ENCODE data around the gene CBFB. TPM values are rescaled to one million over a fixed set of nuclear protein-coding genes. Genes with fewer than 3 reads are reported as not detected.

The CBFB gene
- total RNA-seq, result 100 to 1,000 TPM in 2 of 4 donors, 10 to 100 TPM in 2; 38.9 to 105 (median 96.5) TPM

DNA sequence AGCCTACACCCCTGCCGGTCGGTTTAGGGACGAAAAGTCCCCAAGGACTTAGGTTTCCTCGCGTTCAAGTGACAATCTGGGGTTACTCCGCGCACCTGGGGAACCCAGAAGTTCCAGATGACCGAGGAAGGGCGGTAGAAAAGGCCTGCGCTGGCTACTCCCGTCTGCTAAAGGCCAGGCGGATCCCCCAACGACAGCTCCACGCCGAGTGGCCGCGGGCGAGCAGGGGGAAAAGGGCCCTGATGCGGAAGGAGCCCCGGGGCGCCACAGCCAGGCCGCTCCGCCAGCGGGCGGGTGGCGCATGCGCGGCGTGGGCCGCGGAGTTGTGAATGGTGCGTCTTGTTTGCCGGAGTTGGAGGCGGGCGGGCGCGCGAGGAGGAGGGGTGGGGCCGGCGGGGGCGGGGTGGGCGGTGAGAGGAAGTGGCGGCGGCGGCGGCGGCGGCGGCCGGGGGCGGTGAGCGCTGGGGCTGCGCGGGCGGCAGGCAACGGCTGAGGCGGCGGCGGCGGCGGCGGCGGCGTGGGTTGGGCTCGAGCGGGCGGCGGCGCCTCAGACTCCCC, at the start of gene CBFB:
Gene CBFB, plus strand, starts transcription at position 454 of the 558 bp plus-strand sequence. CDS start 259 bp downstream, outside the sequence.
- Histone ChIP-seq H3K27ac (peak within 1 kb of the TSS; percentile 97 to 98 (median 98)), H3K9me3 (no peaks in the 10 kb centered on the region), H3K4me1 (peaks cover 26 to 31% of the 10 kb centered on the region in 2 donors), H3K36me3 (no peaks in the 10 kb centered on the region), H3K27me3 (no peaks in the 10 kb centered on the region), H3K4me3 (peak within 1 kb of the TSS; percentile 70 to 92 (median 80))
- ATAC-seq (peak; percentile 87 to 88), DNase-seq (peak; percentile 86 to 90)
- TF ChIP-seq, protein P1, sequence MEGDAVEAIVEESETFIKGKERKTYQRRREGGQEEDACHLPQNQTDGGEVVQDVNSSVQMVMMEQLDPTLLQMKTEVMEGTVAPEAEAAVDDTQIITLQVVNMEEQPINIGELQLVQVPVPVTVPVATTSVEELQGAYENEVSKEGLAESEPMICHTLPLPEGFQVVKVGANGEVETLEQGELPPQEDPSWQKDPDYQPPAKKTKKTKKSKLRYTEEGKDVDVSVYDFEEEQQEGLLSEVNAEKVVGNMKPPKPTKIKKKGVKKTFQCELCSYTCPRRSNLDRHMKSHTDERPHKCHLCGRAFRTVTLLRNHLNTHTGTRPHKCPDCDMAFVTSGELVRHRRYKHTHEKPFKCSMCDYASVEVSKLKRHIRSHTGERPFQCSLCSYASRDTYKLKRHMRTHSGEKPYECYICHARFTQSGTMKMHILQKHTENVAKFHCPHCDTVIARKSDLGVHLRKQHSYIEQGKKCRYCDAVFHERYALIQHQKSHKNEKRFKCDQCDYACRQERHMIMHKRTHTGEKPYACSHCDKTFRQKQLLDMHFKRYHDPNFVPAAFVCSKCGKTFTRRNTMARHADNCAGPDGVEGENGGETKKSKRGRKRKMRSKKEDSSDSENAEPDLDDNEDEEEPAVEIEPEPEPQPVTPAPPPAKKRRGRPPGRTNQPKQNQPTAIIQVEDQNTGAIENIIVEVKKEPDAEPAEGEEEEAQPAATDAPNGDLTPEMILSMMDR (IDR thresholded peaks at IDR 0.05 in 4 of 5, conservative IDR thresholded peaks at IDR 0.05 in 1 of 5), result peak in 1 of 5 experiments; percentile 4
- TF ChIP-seq POLR2A (IDR thresholded peaks at IDR 0.05), result peak; percentile 79 to 80
- in situ Hi-C loops (cut with MboI; ENCODE audit: low sequenced_read_pairs in 4 of 4) (no loop called here), intact Hi-C loops (cut with DNase I; ENCODE audit: low total_unique reads) (loop anchor here (2.0 kb wide), 3 partner anchors 28 to 132 kb away; partner anchors contain the start of gene PHAF1)

DNA sequence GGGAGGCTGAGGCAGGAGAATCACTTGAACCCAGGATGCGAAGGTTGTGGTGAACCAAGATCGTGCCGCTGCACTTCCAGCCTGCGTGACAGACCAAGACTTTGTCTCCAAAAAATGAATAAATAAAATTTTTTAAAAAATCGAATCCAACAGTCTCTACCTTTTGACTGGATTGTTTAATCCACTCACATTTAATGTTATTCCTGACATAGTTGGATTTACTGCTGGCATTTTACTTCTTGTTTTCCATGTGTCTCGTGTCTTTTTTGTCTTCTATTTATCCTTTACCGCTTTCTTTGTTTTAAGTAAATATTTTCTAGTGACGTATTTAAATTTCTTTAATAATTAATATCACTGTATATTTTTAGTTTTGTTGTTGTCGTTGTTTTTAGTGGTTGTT, 45.9 kb upstream of the CBFB start:
- H3K27ac ChIP-seq, result no peak overlapping the region
- no peak for ATAC-seq
- H3K36me3 ChIP-seq, result no peaks in the 10 kb centered on the region
- H3K4me3 ChIP-seq, result no peak overlapping the region
- peaks cover 0 to 7% of the 10 kb centered on the region in 2 donors for H3K4me1 ChIP-seq
- no peak for TF ChIP-seq POLR2A (IDR thresholded peaks at IDR 0.05)
- TF ChIP-seq, protein P1 (IDR thresholded peaks at IDR 0.05 in 4 of 5, conservative IDR thresholded peaks at IDR 0.05 in 1 of 5), result no peak
- no peaks in the 10 kb centered on the region for H3K9me3 ChIP-seq
- no peak for DNase-seq
- in situ Hi-C loops (cut with MboI; ENCODE audit: low sequenced_read_pairs in 4 of 4), result no loop called here
- no peaks in the 10 kb centered on the region for H3K27me3 ChIP-seq
- intact Hi-C loops (cut with DNase I; ENCODE audit: low total_unique reads), result no loop called here

GRCh38 chr16:66984892-66985311, 44.0 kb upstream of the CBFB start:
- in situ Hi-C loops (cut with MboI; ENCODE audit: low sequenced_read_pairs in 4 of 4), result no loop called here

DNA sequence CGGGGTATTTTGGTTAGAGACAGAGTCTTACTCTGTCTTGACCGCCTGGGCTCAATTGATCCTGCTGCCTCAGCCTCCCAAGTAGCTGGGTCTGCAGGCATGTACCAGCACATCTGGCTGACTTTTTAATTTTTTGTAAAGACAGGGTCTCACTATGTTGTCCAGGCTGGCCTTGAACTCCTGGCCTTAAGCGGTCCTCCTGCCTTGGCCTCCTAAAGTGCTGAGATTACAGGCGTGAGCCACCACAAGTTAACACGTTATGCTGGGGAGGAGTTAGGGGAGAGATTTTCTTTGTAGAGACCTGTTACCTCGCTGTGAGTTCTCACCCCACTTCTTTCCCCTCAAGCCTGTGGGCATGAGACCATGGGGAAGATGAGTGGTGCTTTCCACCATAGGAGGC, 42.4 kb upstream of the CBFB start:
- no peak for TF ChIP-seq POLR2A (IDR thresholded peaks at IDR 0.05)
- TF ChIP-seq, protein P1 (IDR thresholded peaks at IDR 0.05 in 4 of 5, conservative IDR thresholded peaks at IDR 0.05 in 1 of 5), result no peak
- no peak overlapping the region for H3K27ac ChIP-seq
- no peaks in the 10 kb centered on the region for H3K36me3 ChIP-seq
- ATAC-seq (no peak), DNase-seq (no peak)
- H3K4me1 ChIP-seq, result no peaks in the 10 kb centered on the region
- in situ Hi-C loops (cut with MboI; ENCODE audit: low sequenced_read_pairs in 4 of 4), result no loop called here
- intact Hi-C loops (cut with DNase I; ENCODE audit: low total_unique reads), result no loop called here
- no peaks in the 10 kb centered on the region for H3K9me3 ChIP-seq
- no peak overlapping the region for H3K4me3 ChIP-seq
- no peaks in the 10 kb centered on the region for H3K27me3 ChIP-seq

More at GRCh38 chr16:66984892-66985311, 44.0 kb upstream of the CBFB start:
- intact Hi-C loops (cut with DNase I; ENCODE audit: low total_unique reads), result loop anchor here (2.0 kb wide), 1 partner anchor 174 kb away; the partner anchor contains the start of genes FBXL8 and TRADD
- no peaks in the 10 kb centered on the region for H3K27me3 ChIP-seq
- DNase-seq, result no peak
- H3K27ac ChIP-seq, result no peak overlapping the region
- H3K36me3 ChIP-seq, result no peaks in the 10 kb centered on the region
- no peaks in the 10 kb centered on the region for H3K9me3 ChIP-seq
- no peak for TF ChIP-seq POLR2A (IDR thresholded peaks at IDR 0.05)
- H3K4me3 ChIP-seq, result no peak overlapping the region
- ATAC-seq, result no peak
- H3K4me1 ChIP-seq, result no peaks in the 10 kb centered on the region

GRCh38 chr16:66988197-66988788, 40.7 kb upstream of the CBFB start, which contains the start of gene CES4A:
Gene CES4A (plus strand): TSS chr16:66988589. CDS start chr16:66988773, 184 bp downstream.
- no peaks in the 10 kb centered on the region for H3K36me3 ChIP-seq
- ATAC-seq (peak; percentile 86 to 94), DNase-seq (peak; percentile 74 to 81)
- TF ChIP-seq, protein P1 (IDR thresholded peaks at IDR 0.05 in 4 of 5, conservative IDR thresholded peaks at IDR 0.05 in 1 of 5), result no peak
- TF ChIP-seq POLR2A (IDR thresholded peaks at IDR 0.05), result peak in 1 of 2 donors; percentile 62
- in situ Hi-C loops (cut with MboI; ENCODE audit: low sequenced_read_pairs in 4 of 4), result no loop called here
- no peaks in the 10 kb centered on the region for H3K27me3 ChIP-seq
- peak within 1 kb of the TSS in 1 of 4 donors; percentile 19 for H3K4me3 ChIP-seq
- intact Hi-C loops (cut with DNase I; ENCODE audit: low total_unique reads), result no loop called here
- H3K27ac ChIP-seq, result peak within 1 kb of the TSS; percentile 61 to 81 (median 69)
- H3K9me3 ChIP-seq, result no peaks in the 10 kb centered on the region
- no peaks in the 10 kb centered on the region for H3K4me1 ChIP-seq
